GM19351 (cell line): Measurements from ENCODE around the gene GIMAP1.

ENCODE experiments used
- ATAC-seq: cut with Tn5 transposase; IDR thresholded peaks from one replicate; pipeline ENCODE4 v1.9.1; 2021; ENCODE audit warnings: mild to moderate bottlenecking, moderate library complexity; ENCODE audit not compliant: unreplicated experiment

The GIMAP1 gene

GRCh38 chr7:150721970-150722373, 5.6 kb downstream of the GIMAP1 start:
- ATAC-seq = no peak

- ATAC-seq = no peak
Measured at GRCh38 chr7:150722431-150722931, 6.1 kb downstream of the GIMAP1 start.

GRCh38 chr7:150723467-150723866, 7.1 kb downstream of the GIMAP1 start:
- ATAC-seq = no peak

GRCh38 chr7:150727381-150727780, 11.0 kb downstream of the GIMAP1 start:
- ATAC-seq = no peak

- ATAC-seq = no peak
Measured at GRCh38 chr7:150728011-150728410, 11.6 kb downstream of the GIMAP1 start.

- ATAC-seq = no peak
Measured at GRCh38 chr7:150728609-150729008, 12.2 kb downstream of the GIMAP1 start.

- no peak for ATAC-seq
Measured at GRCh38 chr7:150731916-150732315, 15.5 kb downstream of the GIMAP1 start.

- ATAC-seq = no peak
Measured at GRCh38 chr7:150732786-150733481, 16.5 kb downstream of the GIMAP1 start.

- ATAC-seq = no peak
Measured at GRCh38 chr7:150733482-150734095, 17.2 kb downstream of the GIMAP1 start.

- ATAC-seq = no peak
Measured at GRCh38 chr7:150734254-150734653, 17.8 kb downstream of the GIMAP1 start.

GRCh38 chr7:150735596-150736358, 19.4 kb downstream of the GIMAP1 start:
- ATAC-seq = no peak

- ATAC-seq = peak; percentile 3
Measured at GRCh38 chr7:150736864-150737263, 20.5 kb downstream of the GIMAP1 start.

- peak; percentile 57 for ATAC-seq
Measured at GRCh38 chr7:150737265-150738055, 21.0 kb downstream of the GIMAP1 start, which contains the start of gene GIMAP5. Gene GIMAP5 (plus strand): TSS chr7:150737418. CDS start chr7:150740885, 3,467 bp downstream.

- no peak for ATAC-seq
Measured at GRCh38 chr7:150738092-150738491, 21.7 kb downstream of the GIMAP1 start.

- no peak for ATAC-seq
Measured at GRCh38 chr7:150738591-150739001, 22.2 kb downstream of the GIMAP1 start.

- no peak for ATAC-seq
Measured at GRCh38 chr7:150739033-150739432, 22.6 kb downstream of the GIMAP1 start.

- no peak for ATAC-seq
Measured at GRCh38 chr7:150740053-150740452, 23.6 kb downstream of the GIMAP1 start.

- no peak for ATAC-seq
Measured at GRCh38 chr7:150742286-150742968, 26.0 kb downstream of the GIMAP1 start.

- ATAC-seq = no peak
Measured at GRCh38 chr7:150744041-150744656, 27.7 kb downstream of the GIMAP1 start.

- no peak for ATAC-seq
Measured at GRCh38 chr7:150745086-150745485, 28.7 kb downstream of the GIMAP1 start.
